Neural cell (in vitro differentiated cells): ENCODE data around the gene FAM20B.

Experiments used
- EP300 ChIP-seq: fragments of 450-650 bp; conservative IDR thresholded peaks from 2 replicates; pipeline ENCODE4 v1.6.1; 2014; ENCODE audit warnings: antibody characterized with exemption, mild to moderate bottlenecking, moderate library complexity; ENCODE audit not compliant: poor library complexity, severe bottlenecking
- EZH2 ChIP-seq: fragments of 200-600, 300-800 bp; shearing (Covaris generic), sonication (generic); IDR thresholded peaks from 2 replicates; pipeline ENCODE4 v1.6.1; 2014; ENCODE audit warnings: antibody characterized with exemption, low read length, borderline replicate concordance, mild to moderate bottlenecking; ENCODE audit not compliant: insufficient read depth, poor library complexity, severe bottlenecking
- MXI1 ChIP-seq: fragments of 450-650 bp; conservative IDR thresholded peaks from 2 replicates; pipeline ENCODE4 v1.6.1; 2014; ENCODE audit warnings: antibody characterized with exemption, mild to moderate bottlenecking; ENCODE audit not compliant: poor library complexity, severe bottlenecking
- POLR2AphosphoS5 ChIP-seq: IDR thresholded peaks from 2 replicates; pipeline ENCODE4 v1.6.1; 2012
- RAD21 ChIP-seq: fragments of 450-650 bp; conservative IDR thresholded peaks from 2 replicates; pipeline ENCODE4 v1.6.1; 2014; ENCODE audit warnings: antibody characterized with exemption, mild to moderate bottlenecking, moderate library complexity
- REST ChIP-seq: IDR thresholded peaks from 2 replicates; pipeline ENCODE4 v1.6.1; 2012; ENCODE audit warnings: borderline replicate concordance
- TAF1 ChIP-seq: IDR thresholded peaks from 2 replicates; pipeline ENCODE4 v1.6.1; 2012; ENCODE audit warnings: low read depth
- TF ChIP-seq, protein P1 (sequence below): fragments of 450-650 bp; IDR thresholded peaks from 2 replicates; pipeline ENCODE4 v1.5.1; 2014; ENCODE audit warnings: antibody characterized with exemption, mild to moderate bottlenecking, moderate library complexity; ENCODE audit not compliant: poor library complexity, severe bottlenecking

- TF ChIP-seq, protein P1, sequence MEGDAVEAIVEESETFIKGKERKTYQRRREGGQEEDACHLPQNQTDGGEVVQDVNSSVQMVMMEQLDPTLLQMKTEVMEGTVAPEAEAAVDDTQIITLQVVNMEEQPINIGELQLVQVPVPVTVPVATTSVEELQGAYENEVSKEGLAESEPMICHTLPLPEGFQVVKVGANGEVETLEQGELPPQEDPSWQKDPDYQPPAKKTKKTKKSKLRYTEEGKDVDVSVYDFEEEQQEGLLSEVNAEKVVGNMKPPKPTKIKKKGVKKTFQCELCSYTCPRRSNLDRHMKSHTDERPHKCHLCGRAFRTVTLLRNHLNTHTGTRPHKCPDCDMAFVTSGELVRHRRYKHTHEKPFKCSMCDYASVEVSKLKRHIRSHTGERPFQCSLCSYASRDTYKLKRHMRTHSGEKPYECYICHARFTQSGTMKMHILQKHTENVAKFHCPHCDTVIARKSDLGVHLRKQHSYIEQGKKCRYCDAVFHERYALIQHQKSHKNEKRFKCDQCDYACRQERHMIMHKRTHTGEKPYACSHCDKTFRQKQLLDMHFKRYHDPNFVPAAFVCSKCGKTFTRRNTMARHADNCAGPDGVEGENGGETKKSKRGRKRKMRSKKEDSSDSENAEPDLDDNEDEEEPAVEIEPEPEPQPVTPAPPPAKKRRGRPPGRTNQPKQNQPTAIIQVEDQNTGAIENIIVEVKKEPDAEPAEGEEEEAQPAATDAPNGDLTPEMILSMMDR: no peak
- TF ChIP-seq POLR2AphosphoS5: no peak
- no peak for TF ChIP-seq EP300
- no peak for TF ChIP-seq EZH2
- no peak for TF ChIP-seq TAF1
- TF ChIP-seq RAD21: no peak
- no peak for TF ChIP-seq MXI1
- TF ChIP-seq REST: no peak
Observed at GRCh38 chr1:179036844-179037465, 11.3 kb downstream of the FAM20B start.
